NCI-H524 treated with DMSO at 0.1 percent for 48 hours (cell line): ENCODE data around the gene TRIM66.

ENCODE experiments used
- DNase-seq: peaks from one replicate; lab custom pipeline; 2025; lab: John Stamatoyannopoulos, UW

Gene TRIM66

DNA sequence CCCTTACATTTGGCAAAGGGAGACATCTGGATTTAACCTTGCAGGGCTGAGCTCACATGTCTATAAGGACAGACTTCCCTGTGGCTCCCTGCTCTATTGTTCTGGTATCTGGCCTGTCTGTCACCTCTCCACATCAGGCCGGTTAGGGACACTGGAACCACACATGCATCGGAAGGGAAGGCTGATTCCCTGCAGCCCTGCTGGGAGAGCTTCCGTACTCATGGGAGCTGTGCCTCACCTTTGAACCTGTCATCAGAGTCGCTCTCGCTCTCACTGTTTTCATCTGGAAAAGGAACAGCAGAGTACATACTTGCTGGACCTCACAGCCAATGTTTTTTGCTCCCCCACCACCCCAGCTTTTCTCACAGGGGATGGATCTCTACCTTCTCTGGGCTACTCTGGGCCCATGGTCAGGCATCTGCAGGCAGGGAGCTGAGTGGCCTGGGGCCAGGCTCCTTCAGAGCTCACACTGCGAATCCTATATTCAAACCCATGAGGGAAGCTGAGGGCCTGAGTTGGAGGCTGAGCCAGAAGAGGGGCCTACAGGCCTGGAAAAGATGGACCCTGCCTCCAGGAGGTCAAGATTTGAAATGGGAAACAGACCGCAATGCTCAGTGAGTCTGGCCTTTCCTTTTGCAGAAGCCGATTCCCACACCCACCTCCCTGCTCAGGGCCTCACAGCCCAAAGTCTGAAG, 31.4 kb upstream of the TRIM66 start:
- no peak for DNase-seq

DNA sequence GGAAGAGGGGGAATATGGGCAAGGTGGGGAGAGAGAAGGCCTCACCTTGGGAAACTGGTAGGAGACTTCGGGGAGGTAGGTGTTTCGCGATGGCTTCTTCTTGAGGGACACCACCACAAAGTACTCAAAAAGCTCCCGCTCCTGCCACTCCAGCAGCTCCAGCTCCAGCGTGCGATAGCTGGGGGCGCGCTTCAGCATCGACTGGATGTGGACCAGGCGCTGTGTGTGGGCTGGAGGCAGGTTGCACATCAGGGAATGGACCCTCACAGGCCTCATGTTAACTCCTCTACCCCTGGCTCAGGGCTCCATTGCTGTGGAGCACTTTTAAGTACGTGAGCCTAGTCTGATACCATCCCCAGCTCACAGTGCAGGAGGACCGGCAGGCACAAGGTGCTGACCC, 30.0 kb upstream of the TRIM66 start:
- no peak for DNase-seq

DNA sequence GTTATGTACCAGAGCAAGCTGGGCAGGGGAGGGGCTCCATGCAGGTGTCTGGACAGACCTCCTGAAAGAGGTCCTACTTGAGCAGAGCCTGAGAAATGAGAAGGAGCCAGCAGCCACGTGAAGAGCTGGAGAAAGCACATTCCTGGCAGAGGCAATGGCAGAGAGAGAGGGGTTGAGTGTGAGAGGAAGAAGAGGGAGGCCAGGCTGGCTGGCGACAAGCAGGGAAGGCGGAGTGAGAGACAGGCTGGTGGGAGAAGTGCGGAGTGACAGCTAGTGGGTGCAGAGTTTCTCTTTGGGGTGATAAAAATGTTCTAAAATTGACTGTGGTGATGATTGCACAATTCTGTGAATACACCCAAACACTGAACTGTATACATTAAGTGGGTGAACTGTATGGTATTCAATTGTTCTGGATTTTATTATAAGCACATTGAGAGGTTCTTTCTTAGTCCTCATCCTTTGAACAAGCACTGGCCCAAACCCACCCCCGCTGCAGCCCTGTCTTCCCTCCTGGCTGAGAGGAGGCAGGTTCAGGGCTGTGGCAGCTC, 29.5 kb upstream of the TRIM66 start:
- DNase-seq = no peak

DNA sequence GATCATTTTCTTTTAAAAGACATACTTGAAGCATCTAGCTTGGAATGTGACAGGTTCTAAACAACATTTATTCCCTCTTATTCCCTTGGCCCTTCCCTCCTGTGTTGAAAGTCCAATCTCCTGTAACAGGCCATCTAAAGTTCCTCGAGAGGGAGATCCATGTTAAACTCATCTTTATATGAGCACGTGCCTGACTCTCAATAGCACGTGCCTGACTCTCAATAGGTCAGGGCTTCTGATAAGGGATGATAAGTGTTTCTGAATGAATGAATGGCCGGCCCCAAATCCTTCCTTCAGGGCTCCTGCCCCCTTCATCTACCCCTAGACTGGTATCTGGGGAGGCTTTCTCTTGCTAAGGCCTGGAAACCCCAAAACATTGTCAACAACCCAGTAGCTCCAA, 27.3 kb upstream of the TRIM66 start:
- DNase-seq = no peak

DNA sequence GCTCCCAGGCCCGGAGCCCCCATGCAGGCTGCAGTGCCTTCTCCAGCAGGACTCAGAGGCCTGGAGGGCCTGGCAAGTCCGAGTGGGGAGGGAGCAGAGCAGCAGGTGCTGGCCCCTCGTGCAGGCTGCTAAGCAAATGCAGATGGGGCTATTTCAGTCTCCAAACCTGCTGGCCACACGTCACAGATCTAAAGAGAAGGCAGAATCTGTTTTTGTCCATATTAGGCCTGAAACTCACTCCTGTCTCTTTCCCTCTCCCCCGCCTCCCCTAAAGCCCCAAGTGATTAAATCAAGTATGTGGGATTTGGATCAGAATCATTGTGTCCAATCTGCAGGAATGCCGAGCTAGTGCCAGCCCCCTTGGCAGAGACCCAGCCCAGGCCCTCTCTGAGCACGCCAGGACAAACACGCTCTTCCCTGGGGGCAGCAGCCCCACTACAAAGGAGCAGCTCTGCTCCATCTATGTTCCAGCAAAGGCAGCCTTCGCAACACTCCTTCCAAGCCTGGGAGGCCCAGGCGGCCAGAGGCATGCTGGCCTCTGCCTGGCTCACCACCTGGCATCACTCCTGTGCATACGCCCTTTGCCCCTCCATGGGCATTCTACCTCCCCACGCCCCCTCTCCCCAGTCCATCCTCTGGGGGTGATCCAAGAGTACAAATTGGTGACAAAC, 26.7 kb upstream of the TRIM66 start:
- no peak for DNase-seq

DNA sequence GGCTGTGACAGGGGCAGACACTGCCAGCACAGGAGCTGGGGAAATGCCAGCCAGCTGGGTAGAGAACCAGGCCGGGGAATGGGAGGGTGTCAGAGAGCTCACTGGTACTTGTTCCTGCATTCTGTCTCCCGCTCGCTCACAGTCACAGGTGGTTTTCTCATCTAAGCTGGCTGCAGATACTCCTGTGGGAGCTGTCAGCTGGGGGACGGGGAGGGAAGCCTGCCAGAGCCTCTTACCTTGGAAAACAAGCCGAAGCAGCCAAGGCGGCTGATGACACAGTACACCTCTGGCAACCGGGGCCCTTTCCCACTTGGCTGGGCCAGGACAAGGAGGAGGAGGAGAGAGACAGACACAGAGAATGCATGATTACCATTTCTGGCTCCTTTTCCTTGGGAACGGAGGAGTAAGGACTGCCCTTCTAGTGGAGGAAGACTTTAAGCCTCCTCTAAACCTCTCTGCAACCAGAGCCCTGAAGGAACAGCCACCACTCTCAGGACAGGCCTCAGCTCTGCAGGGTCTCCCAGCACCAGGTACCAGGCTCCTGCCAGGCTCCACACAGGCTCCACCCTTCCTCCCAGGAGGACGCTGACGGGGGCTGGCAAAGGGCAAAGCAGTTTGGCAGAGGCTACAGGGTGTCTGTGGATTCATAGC, 25.2 kb upstream of the TRIM66 start:
- no peak for DNase-seq

DNA sequence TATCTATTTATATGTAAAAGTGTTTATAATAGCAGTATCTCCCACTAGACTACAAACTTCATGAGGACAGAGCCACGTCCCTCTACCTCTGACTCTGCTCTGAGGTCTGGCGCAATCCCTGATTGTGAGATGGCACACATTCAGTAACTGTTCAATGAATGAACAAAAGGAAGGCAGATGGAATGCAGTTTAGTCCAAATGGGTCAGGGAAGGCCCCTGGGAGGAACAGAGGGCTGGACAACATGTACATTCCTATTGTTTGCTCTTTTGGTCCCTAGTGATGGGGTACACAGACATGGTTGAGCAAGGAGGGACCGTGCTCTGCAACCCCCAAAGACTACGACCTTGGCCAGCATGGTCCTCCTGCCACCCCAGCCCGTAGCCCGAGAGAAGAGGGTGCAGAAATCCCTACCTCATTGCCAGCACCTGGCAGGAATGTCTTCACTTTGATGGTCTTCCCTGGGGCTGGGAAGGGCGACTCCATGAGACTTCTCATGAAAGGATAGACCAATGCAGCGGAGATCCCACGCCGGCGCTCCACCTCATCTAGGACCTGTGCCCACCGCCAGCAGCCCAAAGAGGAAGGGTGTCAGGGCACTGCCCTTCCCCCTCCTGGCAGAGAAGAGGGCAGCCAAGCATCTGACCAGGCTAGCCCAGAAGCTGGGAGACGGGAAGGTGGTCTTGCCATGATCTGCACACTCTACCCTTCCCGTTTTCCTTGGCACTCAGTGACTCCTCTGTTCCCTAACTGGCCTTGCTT, 24.4 kb upstream of the TRIM66 start:
- DNase-seq = no peak

DNA sequence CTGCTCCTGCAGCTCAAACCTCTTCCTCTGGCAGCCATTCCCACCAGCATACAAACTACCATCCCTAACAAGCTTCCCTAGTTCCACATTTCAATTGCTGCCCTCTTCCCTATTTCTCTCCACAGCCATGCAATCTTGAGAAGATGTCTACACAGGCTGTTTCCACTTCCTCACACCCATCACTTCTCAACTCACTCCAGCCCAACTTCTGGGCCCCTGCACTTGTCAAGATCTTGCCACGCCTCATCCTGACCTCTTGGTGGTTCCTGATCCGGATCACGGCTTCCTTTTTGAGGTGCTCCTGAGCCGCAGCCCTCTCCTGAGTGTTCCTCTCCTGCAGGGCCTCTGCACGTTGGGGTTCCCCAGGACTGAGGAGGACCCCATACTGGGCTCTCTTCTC, 22.7 kb upstream of the TRIM66 start:
- no peak for DNase-seq

DNA sequence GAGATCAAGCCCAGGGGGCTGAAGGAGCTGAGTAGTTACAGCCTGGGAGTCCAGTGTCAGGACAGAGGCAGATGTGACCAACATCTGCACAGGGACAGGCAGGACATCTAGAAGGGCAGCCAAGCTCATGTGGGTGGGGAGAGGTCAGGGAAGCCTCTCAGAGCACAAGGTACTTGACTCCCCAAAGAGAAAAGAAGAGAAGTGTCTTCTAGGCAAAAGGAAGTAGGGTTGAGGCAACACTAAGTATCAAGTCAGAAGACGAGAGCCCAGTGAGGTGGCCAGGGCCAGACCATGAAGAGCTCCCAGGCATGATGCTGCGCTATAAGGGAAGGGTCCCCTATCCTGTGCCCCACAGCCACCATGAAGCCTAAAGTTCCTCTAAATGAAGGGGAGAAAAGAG, 21.7 kb upstream of the TRIM66 start:
- no peak for DNase-seq

DNA sequence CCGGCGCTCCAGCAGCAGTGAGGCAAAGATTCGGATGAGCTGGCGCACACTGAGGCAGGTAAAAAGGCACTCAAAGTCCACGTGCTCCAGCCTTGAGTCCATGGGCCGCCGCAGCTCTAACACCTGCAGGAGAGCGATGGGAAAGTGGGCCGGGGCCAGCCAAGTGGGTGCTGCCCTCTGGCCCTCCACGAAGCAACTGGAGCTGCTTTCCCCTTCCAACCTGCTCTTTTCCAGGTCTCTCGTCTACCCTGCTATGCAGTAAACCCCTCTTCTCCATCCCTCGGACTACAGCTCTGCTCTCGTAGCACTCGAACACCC, 20.1 kb upstream of the TRIM66 start:
- no peak for DNase-seq

DNA sequence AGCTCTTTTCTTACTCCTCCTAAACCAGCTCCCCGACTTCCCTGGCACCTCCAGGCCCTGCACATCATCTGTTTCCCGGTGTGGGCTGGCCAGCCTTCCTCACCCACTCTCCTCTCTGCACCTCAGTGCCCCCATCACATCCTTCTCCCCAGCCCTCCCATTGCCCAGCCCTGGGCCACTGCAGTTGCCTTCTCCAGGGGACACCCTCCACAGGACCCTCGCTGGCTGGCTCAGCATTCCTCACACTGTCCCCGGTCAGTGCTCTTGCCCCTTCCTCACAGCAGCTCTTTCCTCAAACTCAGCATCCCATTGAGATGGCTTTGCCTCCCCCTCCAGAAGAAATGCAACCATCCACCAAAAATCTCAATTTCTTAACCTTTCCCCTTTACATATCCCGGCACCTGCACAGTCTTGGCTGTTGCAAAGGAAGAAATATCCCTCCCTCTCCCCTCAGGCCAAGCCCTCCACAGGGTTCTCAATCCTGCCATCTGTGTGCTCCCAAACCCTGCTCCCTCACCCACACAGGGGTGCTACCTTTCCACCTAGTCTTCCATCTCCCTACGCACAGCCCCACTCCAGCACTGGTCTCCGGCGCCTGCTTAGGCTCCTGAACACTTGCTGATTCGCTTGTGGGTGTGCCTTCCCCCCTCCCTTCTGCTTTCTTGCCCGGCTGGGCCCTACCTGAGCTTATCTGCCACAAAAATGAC, 19.6 kb upstream of the TRIM66 start:
- DNase-seq = no peak

DNA sequence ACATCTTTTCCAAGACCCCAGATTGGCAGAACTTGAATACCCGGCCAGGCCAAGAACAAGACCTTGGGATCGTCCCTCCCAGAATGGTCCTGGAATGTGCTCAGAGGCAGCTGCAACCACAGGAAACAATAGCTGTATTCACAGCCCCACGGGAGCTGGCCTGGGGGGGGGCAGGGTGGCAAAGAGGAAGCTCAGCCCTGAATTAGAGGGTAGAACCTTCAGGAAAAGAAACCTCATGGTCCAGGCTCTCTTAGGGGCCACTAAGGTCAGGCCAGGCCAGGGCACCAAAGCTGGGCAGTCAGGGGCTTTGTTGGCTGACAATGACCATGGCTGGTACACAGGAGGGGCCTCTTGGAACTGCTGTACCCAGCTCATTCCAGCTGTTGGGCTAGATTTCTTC, 17.4 kb upstream of the TRIM66 start:
- DNase-seq = no peak

DNA sequence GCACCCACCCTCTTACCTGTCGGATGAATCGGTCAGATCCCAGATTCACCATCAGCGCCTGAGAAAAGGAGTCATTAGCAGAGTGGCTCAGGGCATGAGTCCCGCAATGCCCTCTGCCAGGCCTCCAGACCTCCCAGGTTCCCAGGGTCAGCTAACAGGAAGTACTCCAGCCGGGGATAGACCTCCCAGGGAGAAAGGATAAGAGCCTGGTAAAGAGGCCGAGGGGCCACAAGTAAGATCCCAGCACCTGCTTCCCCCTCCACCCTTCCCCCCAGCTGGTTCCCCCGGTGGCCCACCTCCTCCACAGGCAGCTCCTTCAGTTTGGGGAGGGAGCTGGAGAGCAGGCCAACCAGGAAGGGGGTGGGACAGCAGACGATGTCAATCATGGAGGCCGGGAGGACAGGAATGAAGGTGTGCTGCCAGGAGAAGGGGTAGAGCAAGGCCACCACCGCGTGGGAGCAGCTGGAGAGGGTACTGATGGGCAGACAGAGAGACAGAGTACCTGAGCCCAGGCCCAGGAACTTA, 16.5 kb upstream of the TRIM66 start:
- DNase-seq = no peak

DNA sequence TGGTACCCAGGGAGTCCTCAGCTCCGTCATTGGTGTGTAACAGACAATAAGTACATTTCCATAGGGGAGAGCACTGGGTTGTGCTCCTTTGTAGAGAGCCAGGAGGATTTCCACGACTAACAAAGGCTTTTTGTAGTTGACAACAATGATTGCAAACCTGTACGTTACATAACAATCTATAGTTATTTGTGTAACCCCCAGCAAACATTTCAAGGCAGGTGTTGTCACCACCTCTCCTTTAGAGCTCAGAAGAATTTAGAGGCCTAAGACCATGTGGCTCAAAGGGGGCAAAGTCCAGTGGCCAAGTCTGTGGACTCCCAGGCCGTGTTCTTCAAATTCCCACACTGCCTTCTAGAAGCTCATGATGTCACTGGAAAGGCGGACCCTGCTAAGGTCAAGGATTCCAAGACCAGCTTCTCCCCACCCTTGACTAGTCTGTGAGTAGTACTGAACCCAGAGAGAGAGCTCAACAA, 15.9 kb upstream of the TRIM66 start:
- no peak for DNase-seq

DNA sequence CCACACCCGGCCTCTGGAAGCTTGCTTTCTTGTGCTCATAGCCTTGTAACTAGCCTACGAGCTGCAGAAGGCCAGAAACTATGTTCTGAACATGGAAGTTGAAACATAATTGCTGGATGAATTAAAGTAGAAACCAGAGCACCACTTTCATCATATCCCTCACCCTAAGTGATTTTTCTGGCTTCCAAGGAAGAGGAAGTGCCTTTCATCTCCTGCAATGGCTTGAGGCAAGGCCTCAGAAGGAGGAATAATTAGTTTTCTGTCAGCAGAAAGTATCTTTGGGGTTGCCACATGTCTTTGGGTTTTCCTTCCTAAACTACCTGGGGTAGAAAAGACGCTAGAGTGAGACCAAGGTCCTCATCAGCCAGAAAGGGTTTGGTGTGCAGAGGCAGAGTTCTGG, 14.6 kb upstream of the TRIM66 start:
- DNase-seq = no peak

DNA sequence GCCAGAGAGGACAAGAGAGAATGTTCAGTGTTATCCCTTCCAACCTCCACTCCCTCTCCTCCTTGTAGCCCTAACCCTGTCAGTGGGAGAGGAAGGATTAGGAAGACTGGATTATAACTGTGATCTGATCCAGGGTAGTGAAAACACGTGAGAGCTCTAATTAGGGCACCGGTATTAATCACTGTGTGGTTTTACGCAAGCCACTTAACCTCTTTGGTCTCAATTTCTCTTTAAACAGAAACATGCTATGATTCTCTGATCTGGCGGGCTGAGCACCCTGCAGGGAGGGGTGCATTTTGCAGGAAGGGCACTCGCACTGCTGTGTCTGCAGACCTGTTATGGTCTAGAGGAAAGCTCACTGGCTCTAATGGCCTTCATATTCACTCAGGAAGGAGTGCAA, 11.7 kb upstream of the TRIM66 start:
- no peak for DNase-seq

DNA sequence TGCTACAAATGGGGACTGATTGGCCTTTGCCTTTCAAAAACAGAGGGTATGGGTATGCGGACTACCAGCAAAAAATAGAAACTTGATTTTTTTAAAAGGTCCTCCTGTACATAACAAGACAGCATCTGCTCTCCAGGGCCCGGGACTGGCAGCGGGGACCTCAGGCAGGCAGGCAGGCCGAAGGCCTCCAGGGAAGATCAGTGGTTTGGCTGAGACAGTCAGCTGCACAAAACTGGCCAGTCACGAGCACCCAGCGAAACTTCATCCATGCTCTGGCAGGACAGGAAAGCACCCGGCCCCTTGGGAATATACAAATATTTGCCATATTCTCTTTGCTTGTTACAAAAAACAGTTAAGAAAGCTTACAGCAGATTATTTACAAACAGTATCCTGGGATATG, 11.1 kb upstream of the TRIM66 start:
- DNase-seq = no peak

DNA sequence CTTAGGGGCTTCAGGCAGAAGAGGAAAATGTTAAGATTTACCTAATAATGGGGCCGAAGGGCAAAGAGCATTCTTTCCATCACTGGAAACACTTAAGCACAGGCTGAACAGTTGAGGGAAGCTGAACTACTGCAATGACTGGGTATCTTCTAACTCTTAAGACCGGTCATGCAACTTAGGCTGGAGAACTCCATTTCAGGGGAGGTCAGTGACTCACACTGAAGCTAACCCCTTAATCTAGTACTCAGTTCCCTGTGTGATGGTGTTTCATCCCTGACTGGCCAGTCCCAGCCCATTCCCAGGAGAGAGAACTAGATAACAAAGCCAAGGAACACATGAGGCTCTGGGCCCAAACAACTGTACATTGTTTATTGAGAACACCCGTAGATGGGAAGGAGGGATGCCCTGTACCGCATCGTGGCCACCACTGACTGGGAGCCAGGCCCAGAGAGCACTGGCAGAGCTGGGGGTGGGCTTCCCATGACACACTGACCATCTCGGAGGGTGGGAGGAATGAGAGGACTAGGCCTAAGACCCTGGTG, 10.6 kb upstream of the TRIM66 start:
- no peak for DNase-seq

DNA sequence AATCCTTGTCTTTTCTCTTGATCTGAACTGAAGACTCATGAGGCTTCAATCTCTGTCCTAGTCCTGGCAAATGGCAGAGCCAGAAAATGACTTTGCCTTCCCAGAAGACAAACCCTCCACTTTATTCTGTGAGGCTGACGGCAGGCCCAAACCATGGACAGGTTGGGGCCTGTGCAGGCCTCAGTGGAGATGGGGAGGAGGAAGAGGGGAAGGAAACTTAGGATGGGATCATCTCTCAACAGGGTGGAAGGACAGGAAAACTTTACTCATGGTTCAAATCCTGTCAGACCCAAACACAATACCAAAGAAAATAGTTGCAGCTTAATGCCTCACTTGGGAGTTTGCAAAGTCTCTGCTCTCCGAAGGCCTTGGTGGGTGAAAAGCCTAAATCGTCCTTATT, 10.0 kb upstream of the TRIM66 start:
- DNase-seq = no peak

DNA sequence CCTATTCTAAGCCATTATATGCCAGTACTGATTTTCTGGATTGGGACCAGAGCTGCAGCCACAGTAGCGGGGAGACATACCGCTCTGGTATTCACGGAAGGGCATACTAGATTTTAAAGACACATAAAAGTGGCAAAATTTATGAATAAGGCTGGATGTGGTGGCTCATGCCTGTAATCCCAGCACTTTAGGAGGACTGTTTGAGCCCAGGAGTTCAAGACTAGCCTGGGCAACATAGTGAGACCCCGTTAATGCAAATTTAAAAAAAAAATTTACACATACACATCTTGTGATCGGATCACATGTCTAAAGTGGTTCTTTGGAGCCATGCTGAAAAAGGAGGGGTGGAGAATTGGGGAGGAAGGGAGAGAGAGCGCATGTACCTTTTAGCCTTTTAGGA, 9.1 kb upstream of the TRIM66 start:
- DNase-seq = no peak
